NOMO-1 (cell line): Measurements from ENCODE around the gene CCM2.

Experiments used
- DNase-seq, 2 experiments: peaks; one replicate each; lab custom pipeline; 2025; ENCODE audit not compliant: unreplicated experiment in 2 of 2; lab: John Stamatoyannopoulos, UW

CCM2 gene

DNA sequence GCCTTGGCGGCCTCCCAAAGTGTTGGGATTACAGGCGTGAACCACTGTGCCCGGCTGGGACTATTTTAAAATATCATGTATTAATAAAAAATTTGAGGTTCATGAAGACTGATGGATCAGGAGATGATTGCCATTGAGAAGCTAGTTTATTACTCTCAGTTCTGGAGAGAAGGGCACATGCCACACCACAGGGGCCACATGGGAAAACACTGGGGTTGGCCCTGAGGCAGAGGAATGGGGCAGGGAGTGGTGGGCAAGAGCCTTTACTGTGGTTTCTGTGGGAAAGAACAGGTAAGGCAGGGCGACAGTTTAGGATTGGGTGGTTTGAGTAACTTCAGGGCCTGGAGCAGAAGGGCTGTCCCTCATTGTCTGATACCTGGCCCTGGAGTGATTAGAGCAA, 118.3 kb downstream of the CCM2 start:
- no peak for DNase-seq

DNA sequence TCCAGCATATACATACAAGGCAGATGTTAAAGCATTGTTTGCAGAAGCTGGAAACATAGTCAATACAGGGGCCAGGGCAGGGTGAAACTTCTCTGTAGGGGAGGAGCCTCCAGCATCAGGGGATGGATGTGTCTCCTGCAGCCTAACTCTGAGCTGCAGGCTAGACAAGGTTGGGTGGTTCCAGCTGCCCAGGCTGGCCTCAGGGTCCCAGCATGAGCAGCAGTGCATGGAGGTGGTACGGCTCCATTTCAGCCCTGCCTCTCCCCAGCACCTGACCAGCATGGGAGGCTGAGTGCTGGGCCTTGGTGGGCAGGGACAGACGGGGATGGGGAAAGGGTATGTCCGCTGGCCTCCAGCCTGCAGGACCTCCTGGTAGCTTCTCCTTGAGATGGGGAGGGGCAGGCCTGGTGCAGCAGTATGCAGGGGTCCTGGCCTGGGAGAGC, 118.9 kb downstream of the CCM2 start:
- no peak for DNase-seq

DNA sequence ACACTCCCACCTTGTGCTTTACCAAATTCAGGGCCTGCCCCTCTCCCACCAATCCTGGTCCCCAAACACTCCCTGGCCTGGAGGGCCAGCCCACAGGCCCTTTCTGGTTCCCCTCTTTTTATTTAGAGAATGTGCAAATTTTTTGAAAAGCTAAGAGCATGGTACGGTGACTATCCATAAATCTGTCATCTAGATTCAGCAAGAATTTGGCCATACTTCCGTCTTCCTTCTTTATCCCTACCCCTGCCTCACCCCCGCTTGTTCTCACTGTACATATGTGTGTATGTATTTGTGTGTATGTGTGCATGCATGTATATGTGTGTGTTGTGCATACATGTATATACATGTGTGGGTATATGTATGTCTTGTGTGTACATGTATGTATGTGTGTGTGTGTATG, 119.5 kb downstream of the CCM2 start:
- DNase-seq = peak; percentile 22 to 35

- no peak for DNase-seq
Observed at GRCh38 chr7:45122975-45123860, 123.2 kb downstream of the CCM2 start.

- no peak for DNase-seq
Observed at GRCh38 chr7:45123913-45124710, 124.1 kb downstream of the CCM2 start.

DNA sequence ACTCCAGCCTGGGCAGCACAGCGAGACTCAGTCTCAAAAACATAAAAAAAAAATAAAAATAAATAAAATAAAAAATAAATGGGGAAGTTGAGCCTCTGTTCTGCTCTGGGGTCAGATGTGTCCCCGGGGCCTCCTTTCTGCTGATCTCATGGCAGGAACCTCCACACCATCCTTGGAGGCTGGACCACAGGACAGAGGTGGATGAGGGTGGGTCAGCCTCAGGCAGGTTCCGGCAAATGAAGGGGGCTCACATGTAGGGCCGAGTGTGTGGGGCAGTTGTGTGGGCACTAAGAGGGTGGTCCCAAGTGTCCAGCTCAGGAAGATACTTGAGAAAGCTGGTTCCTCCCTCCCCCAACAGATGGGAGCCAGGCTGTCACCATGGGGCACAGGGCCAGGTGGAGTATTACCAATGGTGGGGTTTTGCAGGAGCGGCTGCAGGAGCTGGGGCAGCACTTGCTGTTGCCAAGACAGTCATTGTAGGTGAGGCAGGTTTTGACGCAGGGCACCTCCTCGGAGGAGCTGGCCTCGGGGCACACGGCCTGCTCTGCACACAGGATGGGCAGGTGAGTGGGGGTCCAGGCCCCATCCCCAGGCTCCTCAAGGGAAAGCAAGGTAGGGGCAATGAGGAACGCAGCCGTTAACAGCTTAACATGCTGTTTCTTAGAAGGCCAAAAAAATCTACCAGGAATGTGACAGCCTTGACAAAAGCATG, 125.3 kb downstream of the CCM2 start:
- no peak for DNase-seq
